Dendritic cell treated with granulocyte-macrophage colony-stimulating factor and Interleukin-4, amounts not matched to agents 40 ng/mL and 50 ng/mL, for 4 days (primary cell): Measurements from ENCODE around the gene OSBPL1A.
"Not testable (repeated sequence)": the region's sequence is repeated elsewhere in the genome, so short reads cannot be mapped to it uniquely, and the experiment has no call there.

Experiments
- H3K27ac Mint-ChIP-seq: one replicate; pipeline ENCODE4 v1.8.0; 2022; ENCODE audit warnings: mild to moderate bottlenecking, mixed read lengths
- H3K27me3 Mint-ChIP-seq: one replicate; pipeline ENCODE4 v1.8.0; 2022; ENCODE audit warnings: mild to moderate bottlenecking, mixed read lengths
- H3K36me3 Mint-ChIP-seq: one replicate; pipeline ENCODE4 v1.8.0; 2022; ENCODE audit warnings: low read depth, mixed read lengths
- H3K4me1 Mint-ChIP-seq: one replicate; pipeline ENCODE4 v1.8.0; 2022; ENCODE audit warnings: low read depth, mixed read lengths
- H3K4me3 Mint-ChIP-seq: one replicate; pipeline ENCODE4 v1.8.0; 2022; ENCODE audit warnings: mild to moderate bottlenecking, moderate library complexity, mixed read lengths
- H3K9me3 Mint-ChIP-seq: one replicate; pipeline ENCODE4 v1.8.0; 2022; ENCODE audit warnings: mixed read lengths
- intact Hi-C: fragments of 100-400 bp; cut with micrococcal nuclease; formaldehyde crosslinking; loops from one replicate; pipeline ENCODE4 v1.15.0; 2022

OSBPL1A gene

GRCh38 chr18:24381126-24381525, 16.5 kb downstream of the OSBPL1A start:
- Mint-ChIP-seq H3K4me3 (no peak overlapping the region), H3K36me3 (peaks cover 36% of the 10 kb centered on the region), H3K27me3 (no peaks in the 10 kb centered on the region), H3K27ac (no peak overlapping the region), H3K4me1 (peaks cover 34% of the 10 kb centered on the region), H3K9me3 (no peaks in the 10 kb centered on the region)
- intact Hi-C loops = no loop called here

- intact Hi-C loops = no loop called here
- H3K36me3 Mint-ChIP-seq = peaks cover 44% of the 10 kb centered on the region
- H3K27me3 Mint-ChIP-seq = no peaks in the 10 kb centered on the region
- H3K27ac Mint-ChIP-seq = peak overlapping the region; percentile 14
- peaks cover 27% of the 10 kb centered on the region for H3K4me1 Mint-ChIP-seq
- H3K4me3 Mint-ChIP-seq = no peak overlapping the region
- no peaks in the 10 kb centered on the region for H3K9me3 Mint-ChIP-seq
These were observed 17.4 kb downstream of the OSBPL1A start for GRCh38 chr18:24380163-24380747.

GRCh38 chr18:24378598-24378997, 19.0 kb downstream of the OSBPL1A start:
- peaks cover 49% of the 10 kb centered on the region for H3K36me3 Mint-ChIP-seq
- H3K4me1 Mint-ChIP-seq = peaks cover 28% of the 10 kb centered on the region
- no peaks in the 10 kb centered on the region for H3K9me3 Mint-ChIP-seq
- H3K27me3 Mint-ChIP-seq = no peaks in the 10 kb centered on the region
- intact Hi-C loops = no loop called here
- no peak overlapping the region for H3K4me3 Mint-ChIP-seq
- no peak overlapping the region for H3K27ac Mint-ChIP-seq

GRCh38 chr18:24376531-24376930, 21.1 kb downstream of the OSBPL1A start:
- H3K27me3 Mint-ChIP-seq, H3K9me3 Mint-ChIP-seq, H3K27ac Mint-ChIP-seq, intact Hi-C loops, H3K4me3 Mint-ChIP-seq: not testable (repeated sequence)
- H3K4me1 Mint-ChIP-seq = peaks cover 42% of the 10 kb centered on the region
- peaks cover 60% of the 10 kb centered on the region for H3K36me3 Mint-ChIP-seq

GRCh38 chr18:24373328-24373727, 24.3 kb downstream of the OSBPL1A start:
- Mint-ChIP-seq H3K36me3 (peaks cover 80% of the 10 kb centered on the region), H3K27ac (no peak overlapping the region), H3K9me3 (no peaks in the 10 kb centered on the region), H3K4me3 (no peak overlapping the region), H3K4me1 (peaks cover 50% of the 10 kb centered on the region), H3K27me3 (no peaks in the 10 kb centered on the region)
- intact Hi-C loops = no loop called here

GRCh38 chr18:24372279-24372872, 25.2 kb downstream of the OSBPL1A start:
- intact Hi-C loops = no loop called here
- Mint-ChIP-seq H3K27ac (peak overlapping the region; percentile 0), H3K4me1 (peaks cover 50% of the 10 kb centered on the region), H3K9me3 (no peaks in the 10 kb centered on the region), H3K4me3 (no peak overlapping the region), H3K27me3 (no peaks in the 10 kb centered on the region), H3K36me3 (peaks cover 80% of the 10 kb centered on the region)

- Mint-ChIP-seq H3K27ac (peak overlapping the region; percentile 60), H3K4me3 (no peak overlapping the region), H3K36me3 (peaks cover 79% of the 10 kb centered on the region), H3K4me1 (peaks cover 57% of the 10 kb centered on the region), H3K9me3 (no peaks in the 10 kb centered on the region), H3K27me3 (no peaks in the 10 kb centered on the region)
- intact Hi-C loops = no loop called here
These were observed 27.5 kb downstream of the OSBPL1A start for GRCh38 chr18:24370120-24370519.

- Mint-ChIP-seq H3K4me1 (peaks cover 56% of the 10 kb centered on the region), H3K9me3 (no peaks in the 10 kb centered on the region), H3K36me3 (peaks cover 79% of the 10 kb centered on the region), H3K4me3 (no peak overlapping the region), H3K27me3 (no peaks in the 10 kb centered on the region), H3K27ac (peak overlapping the region; percentile 60)
- intact Hi-C loops = loop anchor here (5.0 kb wide), 1 partner anchor 73 kb away; no protein-coding TSS in a partner anchor
These were observed 28.2 kb downstream of the OSBPL1A start for GRCh38 chr18:24369426-24369825.

GRCh38 chr18:24368749-24369148, 28.9 kb downstream of the OSBPL1A start:
- H3K27me3 Mint-ChIP-seq = no peaks in the 10 kb centered on the region
- intact Hi-C loops = loop anchor here (5.0 kb wide), 1 partner anchor 74 kb away; no protein-coding TSS in a partner anchor
- H3K36me3 Mint-ChIP-seq = peaks cover 80% of the 10 kb centered on the region
- H3K4me1 Mint-ChIP-seq = peaks cover 51% of the 10 kb centered on the region
- H3K9me3 Mint-ChIP-seq = no peaks in the 10 kb centered on the region
- no peak overlapping the region for H3K4me3 Mint-ChIP-seq
- H3K27ac Mint-ChIP-seq = peak overlapping the region; percentile 60

GRCh38 chr18:24366328-24366727, 31.3 kb downstream of the OSBPL1A start:
- Mint-ChIP-seq H3K27me3 (no peaks in the 10 kb centered on the region), H3K9me3 (no peaks in the 10 kb centered on the region), H3K4me3 (no peak overlapping the region), H3K27ac (no peak overlapping the region), H3K4me1 (peaks cover 34% of the 10 kb centered on the region), H3K36me3 (peaks cover 81% of the 10 kb centered on the region)
- intact Hi-C loops = loop anchor here (5.0 kb wide), 1 partner anchor 76 kb away; no protein-coding TSS in a partner anchor

GRCh38 chr18:24364177-24364576, 33.4 kb downstream of the OSBPL1A start:
- H3K27ac Mint-ChIP-seq = no peak overlapping the region
- no peaks in the 10 kb centered on the region for H3K9me3 Mint-ChIP-seq
- peaks cover 14% of the 10 kb centered on the region for H3K4me1 Mint-ChIP-seq
- H3K27me3 Mint-ChIP-seq = no peaks in the 10 kb centered on the region
- H3K4me3 Mint-ChIP-seq = no peak overlapping the region
- intact Hi-C loops = loop anchor here (5.0 kb wide), 1 partner anchor 33 kb away; the partner anchor contains the start of gene OSBPL1A
- peaks cover 72% of the 10 kb centered on the region for H3K36me3 Mint-ChIP-seq

GRCh38 chr18:24362757-24363156, 34.9 kb downstream of the OSBPL1A start:
- Mint-ChIP-seq H3K9me3 (no peaks in the 10 kb centered on the region), H3K36me3 (peaks cover 77% of the 10 kb centered on the region), H3K4me1 (peaks cover 7% of the 10 kb centered on the region), H3K27me3 (no peaks in the 10 kb centered on the region), H3K27ac (no peak overlapping the region), H3K4me3 (no peak overlapping the region)
- intact Hi-C loops = loop anchor here (5.0 kb wide), 1 partner anchor 35 kb away; the partner anchor contains the start of gene OSBPL1A

GRCh38 chr18:24359787-24360530, 37.7 kb downstream of the OSBPL1A start:
- intact Hi-C loops = loop anchor here (1.0 to 10.0 kb wide), 3 partner anchors 37 to 365 kb away; partner anchors contain the start of gene OSBPL1A
- H3K4me3 Mint-ChIP-seq = peak overlapping the region; percentile 53

GRCh38 chr18:24354278-24354677, 43.3 kb downstream of the OSBPL1A start:
- Mint-ChIP-seq H3K4me3 (no peak overlapping the region), H3K36me3 (peaks cover 40% of the 10 kb centered on the region), H3K4me1 (no peaks in the 10 kb centered on the region), H3K27ac (no peak overlapping the region), H3K27me3 (no peaks in the 10 kb centered on the region), H3K9me3 (no peaks in the 10 kb centered on the region)
- intact Hi-C loops = loop anchor here (10.0 kb wide), 1 partner anchor 371 kb away; no protein-coding TSS in a partner anchor

More at GRCh38 chr18:24359787-24360530, 37.7 kb downstream of the OSBPL1A start:
- not testable (repeated sequence) for H3K4me1 Mint-ChIP-seq, H3K27ac Mint-ChIP-seq, H3K9me3 Mint-ChIP-seq, H3K27me3 Mint-ChIP-seq
- peaks cover 69% of the 10 kb centered on the region for H3K36me3 Mint-ChIP-seq
